Right renal pelvis (tissue), 4 donors: ENCODE results near the gene NXNL2. TPM values are rescaled to one million over a fixed set of nuclear protein-coding genes. Genes with fewer than 3 reads are reported as not detected.

Source experiments
- DNase-seq, 4 donors: peaks; one replicate each; pipeline ENCODE4 v3.0.0-alpha.2; 2013; ENCODE audit warnings: low read depth in 4 of 4, low spot score in 3 of 4, missing footprints in 1 of 4
- polyA plus RNA-seq, 4 donors: library from polyadenylated mRNA; unstranded; fragments of 120-200 nt; gene quantifications; one replicate each; pipeline ENCODE4 v1.2.1, GENCODE V29; 2013; ENCODE audit not compliant: insufficient read length in 4 of 4

The NXNL2 gene
- polyA plus RNA-seq, 4 donors: 1.9 to 3.0 (median 2.9) TPM

- DNase-seq: no peak
Measured at GRCh38 chr9:88577256-88578120, 42.5 kb downstream of the NXNL2 start.

DNA sequence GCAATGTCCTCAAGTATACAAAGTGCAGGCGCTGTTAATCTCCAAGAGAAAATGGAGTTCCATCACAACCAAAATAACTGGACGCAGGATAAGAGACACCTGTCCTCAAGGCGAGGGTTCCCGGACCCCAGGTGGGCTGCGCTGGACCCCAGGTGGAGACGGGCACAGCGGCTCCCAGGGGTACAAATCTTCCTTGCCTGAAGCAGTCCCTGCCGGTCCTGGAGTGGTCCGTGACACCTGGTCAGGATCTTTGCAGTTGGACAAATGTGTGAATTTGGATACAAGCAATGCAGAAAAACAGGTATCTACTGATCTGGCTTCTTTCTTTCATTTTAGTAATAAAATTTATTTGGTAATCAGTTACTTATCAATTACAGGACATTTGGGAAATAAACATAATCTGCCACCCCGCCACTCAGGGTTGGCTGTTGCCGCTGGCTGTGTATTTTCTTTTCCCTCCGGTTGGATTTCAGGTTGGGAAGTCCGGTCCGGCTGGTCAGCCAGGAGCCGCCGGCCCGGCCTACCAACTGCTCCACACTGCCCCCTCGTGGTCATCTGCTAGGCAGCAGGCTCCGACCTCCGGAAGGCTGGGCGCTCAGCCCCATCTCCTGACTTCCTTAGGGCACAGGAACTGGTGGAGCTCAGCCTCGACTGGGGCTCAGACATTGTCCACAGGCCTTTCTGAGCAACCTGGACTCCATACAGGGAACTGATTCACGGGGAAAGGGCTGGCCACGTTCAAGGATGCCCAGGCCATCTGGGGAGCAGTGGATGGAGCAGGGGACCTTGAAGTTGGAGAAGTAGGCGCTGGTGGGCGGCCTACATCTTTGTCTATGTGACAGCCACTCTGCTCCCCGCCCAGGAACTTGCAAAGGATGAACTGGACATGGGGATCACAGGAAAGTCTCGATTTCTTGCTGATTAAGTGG is 43.4 kb downstream of the NXNL2 start:
- peak; percentile 51 to 72 (median 62) for DNase-seq

GRCh38 chr9:88579050-88579715 is 44.2 kb downstream of the NXNL2 start:
- no peak for DNase-seq

DNA sequence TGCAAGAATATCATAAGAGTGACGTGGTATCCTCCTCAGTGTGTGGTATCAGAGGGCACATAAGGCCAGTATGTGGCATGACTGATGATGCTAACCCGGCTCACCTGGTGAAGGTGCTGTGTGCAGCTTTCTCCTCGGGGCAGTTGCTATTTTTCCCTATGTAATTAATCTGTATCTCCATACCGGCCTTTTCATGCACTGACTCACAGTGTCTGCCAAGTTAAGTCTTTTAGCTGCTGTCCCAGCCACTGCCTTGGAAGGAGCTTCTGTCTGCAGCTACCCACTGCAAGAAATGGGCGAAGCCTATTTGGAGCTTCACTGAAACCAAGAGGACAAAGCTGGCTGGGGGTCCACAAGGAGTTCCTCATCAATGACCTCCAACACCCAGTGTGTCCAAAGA is 46.0 kb downstream of the NXNL2 start:
- no peak for DNase-seq

GRCh38 chr9:88583901-88584596 is 49.1 kb downstream of the NXNL2 start:
- DNase-seq: no peak

DNA sequence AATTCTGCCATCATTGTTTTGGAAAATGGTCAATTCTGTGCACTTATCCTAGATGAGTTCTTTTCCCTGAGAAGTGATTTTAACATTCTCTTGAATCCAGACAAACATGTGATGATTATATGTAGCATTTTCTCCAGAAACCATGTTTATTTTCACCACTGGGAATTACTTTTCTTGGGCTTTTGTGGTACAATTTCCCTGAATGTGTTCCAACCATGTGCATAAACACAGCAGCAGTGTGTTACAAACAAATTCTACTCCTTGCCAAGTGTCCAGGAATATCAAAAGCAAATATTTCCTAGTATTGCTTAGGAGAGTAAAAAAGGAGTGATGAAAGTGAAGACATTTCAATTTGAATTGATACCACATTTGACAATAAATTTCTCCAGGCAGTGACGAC is 50.4 kb downstream of the NXNL2 start:
- no peak for DNase-seq

- DNase-seq: no peak
Measured at GRCh38 chr9:88586452-88586851, 51.5 kb downstream of the NXNL2 start.

- no peak for DNase-seq
Measured at GRCh38 chr9:88587182-88587581, 52.2 kb downstream of the NXNL2 start.

- DNase-seq: no peak
Measured at GRCh38 chr9:88587885-88588649, 53.1 kb downstream of the NXNL2 start.

DNA sequence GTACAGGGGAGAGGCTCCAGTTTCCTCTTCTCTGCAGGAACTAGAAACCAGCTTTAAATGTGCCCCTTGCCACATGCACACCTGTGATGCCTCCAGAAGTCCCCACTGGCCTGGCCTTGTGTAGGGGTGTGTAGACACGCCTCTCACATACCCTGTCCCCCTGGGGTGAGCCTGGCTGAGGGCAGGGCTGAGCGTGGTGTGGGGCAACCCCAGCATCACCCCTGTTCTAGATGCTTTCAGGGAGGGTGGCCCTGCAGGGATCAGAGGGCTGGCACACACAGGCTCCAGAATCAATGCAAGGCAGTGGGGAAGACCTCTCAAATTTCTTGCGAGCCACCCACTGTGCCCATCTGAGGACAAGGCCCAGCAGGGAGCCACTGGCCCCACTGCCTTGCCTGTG is 54.7 kb downstream of the NXNL2 start:
- DNase-seq: no peak

- DNase-seq: no peak
Measured at GRCh38 chr9:88590558-88591146, 55.7 kb downstream of the NXNL2 start.

- peak in 3 of 4 donors; percentile 35 to 40 (median 35) for DNase-seq
Measured at GRCh38 chr9:88593537-88594185, 58.7 kb downstream of the NXNL2 start.

Other genes with a start within 250 kb of the NXNL2 start
- 100 to 1,000 TPM; 152 to 198 (median 193) TPM for gene SPIN1, start 146.7 kb upstream of the NXNL2 start, polyA plus RNA-seq